Measurements from ENCODE around the gene AQR. TPM values are rescaled to one million over a fixed set of nuclear protein-coding genes. Genes with fewer than 3 reads are reported as not detected.

The AQR gene
- total and polyA plus RNA-seq, 2 of the 13 experiments (the other 11 are each of a cell fraction or from before 2014, with no cell fraction given) = 18.7 to 31.3 TPM

GRCh38 chr15:34855893-34856292 lies 113.6 kb downstream of the AQR start (continued):
- TF ChIP-seq, protein P1, sequence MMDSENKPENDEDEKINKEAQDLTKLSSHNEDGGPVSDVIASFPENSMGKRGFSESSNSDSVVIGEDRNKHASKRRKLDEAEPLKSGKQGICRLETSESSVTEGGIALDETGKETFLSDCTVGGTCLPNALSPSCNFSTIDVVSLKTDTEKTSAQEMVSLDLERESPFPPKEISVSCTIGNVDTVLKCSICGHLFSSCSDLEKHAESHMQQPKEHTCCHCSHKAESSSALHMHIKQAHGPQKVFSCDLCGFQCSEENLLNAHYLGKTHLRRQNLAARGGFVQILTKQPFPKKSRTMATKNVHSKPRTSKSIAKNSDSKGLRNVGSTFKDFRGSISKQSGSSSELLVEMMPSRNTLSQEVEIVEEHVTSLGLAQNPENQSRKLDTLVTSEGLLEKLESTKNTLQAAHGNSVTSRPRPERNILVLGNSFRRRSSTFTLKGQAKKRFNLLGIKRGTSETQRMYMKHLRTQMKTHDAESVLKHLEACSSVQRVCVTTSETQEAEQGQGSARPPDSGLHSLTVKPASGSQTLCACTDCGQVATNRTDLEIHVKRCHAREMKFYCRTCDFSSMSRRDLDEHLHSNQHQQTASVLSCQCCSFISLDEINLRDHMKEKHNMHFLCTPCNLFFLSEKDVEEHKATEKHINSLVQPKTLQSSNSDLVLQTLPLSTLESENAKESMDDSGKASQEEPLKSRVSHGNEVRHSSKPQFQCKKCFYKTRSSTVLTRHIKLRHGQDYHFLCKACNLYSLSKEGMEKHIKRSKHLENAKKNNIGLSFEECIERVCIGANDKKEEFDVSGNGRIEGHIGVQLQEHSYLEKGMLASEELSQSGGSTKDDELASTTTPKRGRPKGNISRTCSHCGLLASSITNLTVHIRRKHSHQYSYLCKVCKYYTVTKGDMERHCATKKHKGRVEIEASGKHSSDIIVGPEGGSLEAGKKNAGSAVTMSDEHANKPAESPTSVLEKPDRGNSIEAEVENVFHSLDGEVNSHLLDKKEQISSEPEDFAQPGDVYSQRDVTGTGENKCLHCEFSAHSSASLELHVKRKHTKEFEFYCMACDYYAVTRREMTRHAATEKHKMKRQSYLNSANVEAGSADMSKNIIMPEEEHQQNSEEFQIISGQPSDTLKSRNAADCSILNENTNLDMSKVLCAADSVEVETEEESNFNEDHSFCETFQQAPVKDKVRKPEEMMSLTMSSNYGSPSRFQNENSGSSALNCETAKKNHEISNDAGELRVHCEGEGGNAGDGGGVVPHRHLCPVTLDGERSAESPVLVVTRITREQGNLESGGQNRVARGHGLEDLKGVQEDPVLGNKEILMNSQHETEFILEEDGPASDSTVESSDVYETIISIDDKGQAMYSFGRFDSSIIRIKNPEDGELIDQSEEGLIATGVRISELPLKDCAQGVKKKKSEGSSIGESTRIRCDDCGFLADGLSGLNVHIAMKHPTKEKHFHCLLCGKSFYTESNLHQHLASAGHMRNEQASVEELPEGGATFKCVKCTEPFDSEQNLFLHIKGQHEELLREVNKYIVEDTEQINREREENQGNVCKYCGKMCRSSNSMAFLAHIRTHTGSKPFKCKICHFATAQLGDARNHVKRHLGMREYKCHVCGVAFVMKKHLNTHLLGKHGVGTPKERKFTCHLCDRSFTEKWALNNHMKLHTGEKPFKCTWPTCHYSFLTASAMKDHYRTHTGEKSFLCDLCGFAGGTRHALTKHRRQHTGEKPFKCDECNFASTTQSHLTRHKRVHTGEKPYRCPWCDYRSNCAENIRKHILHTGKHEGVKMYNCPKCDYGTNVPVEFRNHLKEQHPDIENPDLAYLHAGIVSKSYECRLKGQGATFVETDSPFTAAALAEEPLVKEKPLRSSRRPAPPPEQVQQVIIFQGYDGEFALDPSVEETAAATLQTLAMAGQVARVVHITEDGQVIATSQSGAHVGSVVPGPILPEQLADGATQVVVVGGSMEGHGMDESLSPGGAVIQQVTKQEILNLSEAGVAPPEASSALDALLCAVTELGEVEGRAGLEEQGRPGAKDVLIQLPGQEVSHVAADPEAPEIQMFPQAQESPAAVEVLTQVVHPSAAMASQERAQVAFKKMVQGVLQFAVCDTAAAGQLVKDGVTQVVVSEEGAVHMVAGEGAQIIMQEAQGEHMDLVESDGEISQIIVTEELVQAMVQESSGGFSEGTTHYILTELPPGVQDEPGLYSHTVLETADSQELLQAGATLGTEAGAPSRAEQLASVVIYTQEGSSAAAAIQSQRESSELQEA (CRISPR knock-in tag; IDR thresholded peaks at IDR 0.05; ENCODE audit: not compliant biosample characterization) = no peak

DNA sequence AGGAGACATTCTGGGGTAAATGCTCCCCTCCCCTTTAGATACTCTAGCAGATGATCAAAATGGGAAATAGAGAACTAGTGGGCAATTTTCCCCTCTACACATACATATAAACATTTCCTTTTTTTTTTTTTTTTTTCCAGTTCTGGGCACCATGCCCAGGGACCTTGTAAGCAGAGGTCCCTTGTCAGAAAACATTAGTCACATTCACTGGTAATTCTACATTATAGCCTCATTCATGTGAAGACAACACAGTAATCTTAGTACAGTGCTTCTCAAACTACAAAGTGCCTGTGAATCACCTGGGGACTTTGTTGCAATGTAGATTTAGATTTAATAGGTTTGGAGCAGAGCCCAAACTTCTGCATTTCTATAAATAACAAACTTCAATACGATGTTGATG lies 114.1 kb downstream of the AQR start:
- POLR2A ChIA-PET = no interaction called here
- no peaks in the 10 kb centered on the region for H3K79me2 ChIP-seq (ENCODE audit: insufficient read depth, low read length)
- FAIRE-seq = no peak
- no peak overlapping the region for H3K4me2 ChIP-seq (ENCODE audit: low read depth, low read length)
- H4K20me1 ChIP-seq (ENCODE audit: insufficient read depth, low read length) = no peaks in the 10 kb centered on the region
- in situ Hi-C loops (cut with HindIII; ENCODE audit: extremely low pct_ligation_motif_present, low pct_unique_long_range_greater_than_20kb) = no loop called here
- H3K27me3 ChIP-seq (ENCODE audit: control insufficient read depth in 1 of 2, insufficient read depth in 2 of 2, low read length in 2 of 2) = no peaks in the 10 kb centered on the region
- no peak overlapping the region for H3K9ac ChIP-seq (ENCODE audit: insufficient read depth, low read depth, low read length)
- no peak overlapping the region for H3K27ac ChIP-seq (ENCODE audit: extremely low read length, insufficient read depth, low read length)
- BruUV-seq (replicated peaks) = no TSS peak
- ATAC-seq = no peak
- CTCF ChIA-PET (ENCODE audit: low intra/inter-chr PET ratio, low total read pairs) = no interaction called here
- H3K4me1 ChIP-seq (ENCODE audit: insufficient read depth, low read length) = no peaks in the 10 kb centered on the region
- no peak overlapping the region for H2AFZ ChIP-seq (ENCODE audit: low read length)
- no peak for DNase-seq (ENCODE audit: low spot score)
- no peaks in the 10 kb centered on the region for H3K9me3 ChIP-seq (ENCODE audit: low read length)
- H3K36me3 ChIP-seq (replicated peaks in 1 of 2; ENCODE audit: control insufficient read depth in 1 of 2, insufficient read depth in 2 of 2, low read length in 2 of 2) = peaks cover 7 to 25% of the 10 kb centered on the region in 2 experiments
- WGBS (ENCODE audit: low lambda C conversion rate) = 100% methylated on average over 1 of the region's 1 CpG
- intact Hi-C loops (cut with micrococcal nuclease; ENCODE audit: unreplicated experiment) = no loop called here
- H3K4me3 ChIP-seq (replicated peaks in 1 of 3; ENCODE audit: insufficient read depth in 1 of 3, low read depth in 2 of 3, low read length in 3 of 3) = no peak overlapping the region
- TF ChIP-seq STAG1 (CRISPR knock-in tag; IDR thresholded peaks at IDR 0.05) (no peak), ESRRA (CRISPR knock-in tag; IDR thresholded peaks at IDR 0.05; ENCODE audit: low read depth) (no peak), MTA1 (CRISPR knock-in tag; IDR thresholded peaks at IDR 0.05; ENCODE audit: borderline replicate concordance) (no peak), ZNF329 (CRISPR knock-in tag; IDR thresholded peaks at IDR 0.05; ENCODE audit: low read depth) (no peak), WIZ (CRISPR knock-in tag; IDR thresholded peaks at IDR 0.05) (no peak), MXD4 (CRISPR knock-in tag; IDR thresholded peaks at IDR 0.05) (no peak), SNAI1 (CRISPR knock-in tag; IDR thresholded peaks at IDR 0.05; ENCODE audit: borderline replicate concordance) (no peak), XRCC5 (optimal IDR thresholded peaks at IDR 0.05; ENCODE audit: low read length) (no peak), STAT5B (CRISPR knock-in tag; IDR thresholded peaks at IDR 0.05) (no peak), ZBTB49 (CRISPR knock-in tag; IDR thresholded peaks at IDR 0.05; ENCODE audit: borderline replicate concordance) (no peak)
